Motor neuron (in vitro differentiated cells): ENCODE measurements around the gene CILP2. TPM values are rescaled to one million over a fixed set of nuclear protein-coding genes. Genes with fewer than 3 reads are reported as not detected.
A peak's percentile ranks its signal among the peaks of the same experiment; 100 is the strongest.

ENCODE experiments used
- ATAC-seq, 8 experiments: fragments of 200-7000 bp; cut with Tn5 transposase; replicated peaks in 6 of 8; 2 replicates each; pipeline ENCODE4 v1.8.0; 2021; ENCODE audit warnings: mild to moderate bottlenecking in 8 of 8, moderate library complexity in 8 of 8
- H3K27ac ChIP-seq, 2 donors: fragments of 250-450 bp; sonication (Bioruptor Pico); 2 replicates each; pipeline ENCODE4 v1.9.0; 2021; ENCODE audit warnings: antibody characterized with exemption in 2 of 2, mild to moderate bottlenecking in 2 of 2, moderate library complexity in 1 of 2
- H3K4me1 ChIP-seq, 2 donors: fragments of 250-450 bp; sonication (Bioruptor Pico); replicated peaks in 1 of 2; 2 replicates each; pipeline ENCODE4 v1.6.1; 2021; ENCODE audit warnings: antibody characterized with exemption in 2 of 2, mild to moderate bottlenecking in 2 of 2, moderate library complexity in 1 of 2
- H3K4me3 ChIP-seq, 5 donors: fragments of 250-450 bp; sonication (Bioruptor Pico); 2 replicates each; pipeline ENCODE4 v1.9.0; 2021; ENCODE audit warnings: antibody characterized with exemption in 5 of 5, mild to moderate bottlenecking in 5 of 5, moderate library complexity in 4 of 5
- WGBS, 10 experiments: fragments of 450-650 bp; shearing (Covaris generic); methylation state at CpG; one replicate each; pipeline ENCODE4 v1.0.0; 2022; 5-methylcytosine and 5-hydroxymethylcytosine counted together
- in situ Hi-C, 9 experiments: fragments of 400-800 bp; cut with MboI; loops; one replicate each; pipeline ENCODE4 v1.15.0; 2021; ENCODE audit warnings: low sequenced_read_pairs in 9 of 9, low pct_unique_long_range_greater_than_20kb in 2 of 9; ENCODE audit not compliant: unreplicated experiment in 9 of 9
- total RNA-seq, 8 experiments: library from RNA; unstranded; fragments of 300-600 nt; gene quantifications; 2 replicates each; pipeline versions ENCODE4 v1.2.3 to v1.2.4, GENCODE V29; 2022

Gene CILP2
- total RNA-seq, 8 experiments from 2014 or later = 0.37 to 1.5 (median 0.90) TPM

DNA sequence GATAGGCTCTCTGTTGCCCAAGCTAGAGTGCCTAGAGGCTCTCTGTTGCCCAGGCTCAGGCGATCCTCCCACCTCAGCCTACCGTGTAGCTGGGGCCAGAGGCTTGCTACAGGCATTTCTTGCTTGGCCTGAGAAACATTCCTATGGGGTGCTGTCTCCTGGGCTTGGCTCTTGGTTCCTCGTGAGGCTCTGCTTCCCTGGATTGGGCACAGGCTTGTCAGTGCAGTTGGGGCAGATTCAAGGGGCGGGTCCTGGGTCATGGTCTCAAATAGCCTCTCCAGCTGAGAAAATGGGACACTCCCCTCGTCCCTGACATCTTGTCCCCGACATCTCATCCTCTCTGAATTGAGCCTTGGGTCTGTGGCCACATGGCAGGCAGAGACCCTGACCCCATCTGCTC lies 27.6 kb upstream of the CILP2 start:
- in situ Hi-C loops = no loop called here
- H3K4me3 ChIP-seq = no peak overlapping the region
- no peak overlapping the region for H3K27ac ChIP-seq
- peak in 4 of 8 experiments; percentile 6 to 34 (median 22) for ATAC-seq
- WGBS, 10 experiments = 50 to 86% (median 60%) methylated on average over 1 to 2 of the region's 6 CpGs; no CpG with 5 or more reads in 6 of the 10 experiments
- H3K4me1 ChIP-seq = peaks cover 2 to 12% of the 10 kb centered on the region in 2 donors

DNA sequence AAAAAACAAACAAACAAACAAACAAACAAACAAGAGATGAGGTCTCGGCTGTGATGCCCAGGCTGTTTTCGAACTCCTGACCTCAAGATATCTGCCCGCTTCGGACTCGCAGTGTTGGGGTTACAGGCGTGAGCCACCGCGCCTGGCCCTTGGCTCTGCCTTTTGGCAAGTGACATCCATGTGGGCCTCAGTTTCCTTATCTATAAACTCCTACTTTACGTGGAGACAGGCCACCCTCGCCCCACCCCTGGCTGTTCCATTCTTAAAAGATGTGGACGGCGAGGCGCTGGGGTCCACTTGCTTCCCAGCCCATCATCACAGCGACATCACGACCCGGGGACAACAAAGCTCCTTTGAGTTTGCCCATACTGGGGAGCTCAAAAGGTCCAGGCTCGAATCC lies 24.4 kb upstream of the CILP2 start:
- in situ Hi-C loops = no loop called here
- no peak overlapping the region for H3K27ac ChIP-seq
- 79 to 100% (median 92%) methylated on average over 2 to 9 of the region's 17 CpGs; no CpG with 5 or more reads in 5 of the 10 experiments for WGBS, 10 experiments
- no peak for ATAC-seq
- H3K4me3 ChIP-seq = no peak overlapping the region
- H3K4me1 ChIP-seq = peaks cover 10 to 14% of the 10 kb centered on the region in 2 donors

- Histone ChIP-seq H3K4me3 (no peak overlapping the region), H3K4me1 (peaks cover 8 to 10% of the 10 kb centered on the region in 2 donors), H3K27ac (no peak overlapping the region)
- in situ Hi-C loops = no loop called here
- WGBS, 10 experiments = 12 to 95% (median 92%) methylated on average over 5 to 21 of the region's 46 CpGs; no CpG with 5 or more reads in 7 of the 10 experiments
- no peak for ATAC-seq
Measured at GRCh38 chr19:19514215-19514657, 23.8 kb upstream of the CILP2 start.

DNA sequence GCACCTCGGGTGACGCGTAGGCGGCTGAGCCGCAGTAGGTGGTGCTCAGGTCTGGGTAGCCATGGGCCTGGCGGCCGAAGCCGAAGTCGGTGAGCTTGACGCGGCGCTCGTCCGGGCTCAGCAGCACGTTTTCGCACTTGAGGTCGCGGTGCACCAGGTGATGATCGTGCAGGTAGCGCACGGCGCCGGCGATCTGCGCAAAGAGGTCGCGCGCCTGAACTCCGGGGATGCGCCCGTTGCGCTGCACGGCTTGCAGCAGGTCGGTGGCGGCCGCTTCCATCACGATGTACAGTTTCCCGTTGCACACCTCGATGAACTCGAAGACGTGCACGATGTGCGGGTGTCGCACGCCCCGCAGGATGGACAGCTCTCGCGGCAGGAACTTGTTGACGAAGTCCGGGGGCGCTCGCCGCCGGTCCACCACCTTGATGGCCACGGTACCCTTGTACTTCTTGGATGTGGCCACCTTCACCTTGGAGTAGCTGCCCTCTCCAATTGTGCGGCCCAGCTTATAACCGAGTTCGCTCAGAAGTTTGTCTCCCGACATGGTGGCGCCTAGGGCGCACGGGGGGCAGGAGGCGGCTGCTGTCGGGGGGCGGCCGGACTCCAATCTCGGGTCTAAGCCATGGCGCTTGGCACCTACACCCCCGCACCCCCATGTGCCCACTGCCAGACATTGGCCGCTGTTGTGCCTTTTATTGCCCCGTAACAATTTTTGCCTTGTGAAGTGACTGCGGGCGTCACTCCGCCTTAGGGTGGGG lies 23.0 kb upstream of the CILP2 start, which contains the start of gene TSSK6:
TSSK6 (minus strand) TSS at position 668 of the 761 bp plus-strand sequence; CDS start at position 547, 121 bp downstream.
- H3K4me3 ChIP-seq = peak within 1 kb of the TSS; percentile 81 to 99 (median 85)
- no peak for ATAC-seq
- 83 to 100% (median 95%) methylated on average over 2 to 7 of the region's 74 CpGs; no CpG with 5 or more reads in 5 of the 10 experiments for WGBS, 10 experiments
- peak within 1 kb of the TSS; percentile 79 to 84 for H3K27ac ChIP-seq
- in situ Hi-C loops = no loop called here
- peaks cover 7 to 10% of the 10 kb centered on the region in 2 donors for H3K4me1 ChIP-seq

GRCh38 chr19:19515642-19516519 lies 22.2 kb upstream of the CILP2 start, which contains the start of gene NDUFA13:
Gene NDUFA13 (plus strand): TSS chr19:19516225. CDS start chr19:19516239, 14 bp downstream.
- Histone ChIP-seq H3K27ac (peak within 1 kb of the TSS; percentile 79 to 84), H3K4me3 (peak within 1 kb of the TSS; percentile 81 to 99 (median 85)), H3K4me1 (peaks cover 7 to 10% of the 10 kb centered on the region in 2 donors)
- in situ Hi-C loops = no loop called here
- WGBS, 10 experiments = 0 to 28% (median 8%) methylated on average over 2 to 17 of the region's 61 CpGs; no CpG with 5 or more reads in 3 of the 10 experiments
- peak; percentile 92 to 97 (median 96) for ATAC-seq

DNA sequence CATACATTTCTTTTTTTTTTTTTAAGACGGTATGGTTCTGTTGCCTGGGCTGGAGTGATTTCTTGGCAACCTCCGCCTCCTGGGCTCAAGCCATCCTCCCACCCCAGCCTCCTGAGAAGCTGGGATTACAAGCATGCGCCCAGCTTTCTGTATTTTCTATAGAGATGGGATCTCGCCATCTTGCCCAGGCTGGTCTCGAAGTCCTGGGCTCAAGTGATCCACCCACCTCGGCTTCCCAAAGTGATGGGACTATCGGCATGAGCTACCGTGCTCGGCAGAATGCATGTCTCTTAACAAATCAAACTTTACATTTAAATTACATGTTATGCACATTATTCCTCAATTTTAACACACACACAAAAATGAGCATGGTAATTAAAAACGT lies 20.8 kb upstream of the CILP2 start:
- peaks cover 7 to 10% of the 10 kb centered on the region in 2 donors for H3K4me1 ChIP-seq
- ATAC-seq = peak in 1 of 8 experiments; percentile 6
- peak overlapping the region in 3 of 5 donors; percentile 81 to 99 (median 85) for H3K4me3 ChIP-seq
- no peak overlapping the region for H3K27ac ChIP-seq
- whole genome bisulfite sequencing, 10 experiments = 10 to 93% (median 80%) methylated on average over 1 to 9 of the region's 10 CpGs; no CpG with 5 or more reads in 1 of the 10 experiments
- in situ Hi-C loops = no loop called here

GRCh38 chr19:19520989-19521388 lies 17.1 kb upstream of the CILP2 start:
- ATAC-seq = no peak
- WGBS, 10 experiments = 68 to 100% (median 92%) methylated on average over 1 to 6 of the region's 6 CpGs; no CpG with 5 or more reads in 1 of the 10 experiments
- H3K4me1 ChIP-seq = peaks cover 16 to 17% of the 10 kb centered on the region in 2 donors
- no peak overlapping the region for H3K27ac ChIP-seq
- in situ Hi-C loops = loop anchor here in 1 of 9 experiments (10.0 kb wide), 1 partner anchor 124 kb away; the partner anchor contains the start of gene GMIP
- no peak overlapping the region for H3K4me3 ChIP-seq

DNA sequence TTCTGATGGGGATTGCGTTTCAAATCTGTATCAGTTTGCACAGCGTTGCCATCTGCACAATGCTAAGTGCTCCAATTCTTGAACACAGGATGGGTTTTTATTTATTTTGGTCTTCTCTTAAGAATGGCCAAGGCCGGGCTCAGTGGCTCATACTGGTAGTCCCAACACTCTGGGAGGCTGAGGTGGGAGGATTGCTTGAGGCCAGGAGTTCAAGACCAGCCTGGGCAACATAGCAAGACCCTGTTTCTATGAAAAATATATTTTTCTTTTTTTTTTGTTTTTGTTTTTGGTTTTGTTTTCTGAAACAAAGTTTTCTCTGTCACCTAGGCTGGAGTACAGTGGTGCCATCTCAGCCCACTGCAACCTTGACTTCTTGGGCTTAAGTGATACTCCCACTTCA lies 14.9 kb upstream of the CILP2 start:
- in situ Hi-C loops = loop anchor here in 1 of 9 experiments (10.0 kb wide), 1 partner anchor 122 kb away; the partner anchor contains the start of gene GMIP
- no peak for ATAC-seq
- no peak overlapping the region for H3K4me3 ChIP-seq
- H3K4me1 ChIP-seq = peaks cover 19 to 23% of the 10 kb centered on the region in 2 donors
- no peak overlapping the region for H3K27ac ChIP-seq
- 63 to 100% (median 89%) methylated on average over 1 to 3 of the region's 3 CpGs for WGBS, 10 experiments

GRCh38 chr19:19524053-19524452 lies 14.0 kb upstream of the CILP2 start:
- peaks cover 22 to 30% of the 10 kb centered on the region in 2 donors for H3K4me1 ChIP-seq
- WGBS, 10 experiments = 75 to 100% (median 89%) methylated on average over 2 to 3 of the region's 7 CpGs; no CpG with 5 or more reads in 6 of the 10 experiments
- no peak for ATAC-seq
- in situ Hi-C loops = loop anchor here in 1 of 9 experiments (10.0 kb wide), 1 partner anchor 121 kb away; the partner anchor contains the start of gene GMIP
- no peak overlapping the region for H3K27ac ChIP-seq
- H3K4me3 ChIP-seq = no peak overlapping the region

DNA sequence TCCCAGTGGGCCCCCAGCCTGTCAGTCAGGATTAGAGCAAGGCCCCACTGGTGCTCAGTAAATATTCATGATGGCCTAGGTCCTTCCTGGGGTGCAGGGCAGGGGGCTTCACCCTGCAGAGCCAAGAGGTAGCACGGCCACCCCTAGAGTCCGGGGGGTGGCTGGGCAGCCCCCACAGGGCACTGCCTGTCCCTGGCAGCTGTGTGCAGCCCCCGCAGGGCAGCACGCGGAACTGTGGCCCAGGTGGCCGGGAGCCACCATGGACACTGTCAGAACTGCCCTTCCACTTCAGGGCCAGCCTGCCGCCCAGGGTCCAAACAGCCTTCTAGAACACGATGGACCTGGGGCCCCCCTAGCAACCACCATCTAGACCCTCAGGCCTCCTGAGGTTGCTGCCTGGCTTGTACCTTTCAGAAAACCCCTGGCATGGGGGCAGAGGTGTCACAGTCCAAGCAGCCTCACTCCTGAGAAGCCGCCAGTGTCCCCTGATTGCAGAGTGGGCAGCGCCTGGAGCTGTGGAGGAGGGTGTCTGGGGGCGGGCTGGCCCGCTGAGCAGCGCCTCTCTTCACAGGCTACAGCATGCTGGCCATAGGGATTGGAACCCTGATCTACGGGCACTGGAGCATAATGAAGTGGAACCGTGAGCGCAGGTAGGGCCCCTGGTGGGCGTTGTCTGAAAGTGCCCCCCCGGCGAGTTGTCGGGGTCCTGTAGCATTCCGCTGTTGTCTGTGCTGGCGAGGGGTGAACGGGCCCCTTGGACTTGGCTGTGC lies 12.3 kb upstream of the CILP2 start:
- ATAC-seq = peak in 5 of 8 experiments; percentile 14 to 63 (median 46)
- peak overlapping the region in 1 of 2 donors; percentile 23 for H3K27ac ChIP-seq
- 83 to 93% (median 83%) methylated on average over 2 to 6 of the region's 23 CpGs; no CpG with 5 or more reads in 5 of the 10 experiments for WGBS, 10 experiments
- in situ Hi-C loops = loop anchor here in 4 of 9 experiments (10.0 to 25.0 kb wide), 2 partner anchors 112 to 119 kb away; partner anchors contain the start of genes GMIP (in 4 of the 4) and LPAR2 (in 3 of the 4)
- H3K4me1 ChIP-seq = peaks cover 22 to 33% of the 10 kb centered on the region in 2 donors
- H3K4me3 ChIP-seq = no peak overlapping the region

DNA sequence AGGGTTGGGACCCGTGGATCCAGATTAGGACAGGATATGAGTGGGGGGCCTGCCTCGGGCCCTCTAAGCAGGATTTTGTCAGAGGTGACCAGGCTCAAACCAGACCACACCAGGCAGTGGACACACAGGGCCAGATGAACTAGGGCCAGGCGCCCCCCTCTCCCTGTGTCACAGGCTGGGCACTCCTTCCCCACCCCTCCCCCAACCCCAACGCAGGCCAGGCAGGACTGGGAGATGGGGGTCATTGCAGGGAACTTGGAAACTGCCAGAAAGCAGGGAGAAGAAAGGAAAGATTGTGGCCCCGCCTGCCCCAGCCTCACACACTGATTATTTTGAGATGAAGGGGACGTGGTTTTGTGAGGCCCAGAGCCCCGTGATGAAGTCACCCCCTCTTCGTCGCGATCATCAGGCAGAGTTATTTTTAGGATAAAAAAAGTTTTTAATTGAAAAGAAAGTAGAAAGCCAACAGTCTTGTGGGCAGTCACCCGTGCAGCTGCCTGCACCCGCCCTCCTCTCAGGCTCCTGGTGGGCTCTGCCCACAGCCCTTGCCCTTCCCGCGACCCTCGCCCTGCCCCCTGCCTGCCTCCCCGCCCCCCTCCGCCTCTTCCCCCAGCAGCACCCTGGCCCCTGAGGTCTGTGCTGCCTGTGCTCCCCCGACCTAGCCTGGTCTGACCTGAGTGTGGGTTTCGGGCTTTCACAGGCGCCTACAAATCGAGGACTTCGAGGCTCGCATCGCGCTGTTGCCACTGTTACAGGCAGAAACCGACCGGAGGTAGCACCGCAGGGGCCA lies 11.3 kb upstream of the CILP2 start:
- WGBS, 10 experiments = 33 to 89% (median 77%) methylated on average over 1 to 7 of the region's 28 CpGs; no CpG with 5 or more reads in 4 of the 10 experiments
- in situ Hi-C loops = loop anchor here in 4 of 9 experiments (10.0 to 25.0 kb wide), 2 partner anchors 111 to 118 kb away; partner anchors contain the start of genes GMIP (in 4 of the 4) and LPAR2 (in 3 of the 4)
- Histone ChIP-seq H3K4me3 (no peak overlapping the region), H3K4me1 (peaks cover 22 to 33% of the 10 kb centered on the region in 2 donors), H3K27ac (peak overlapping the region; percentile 18 to 62)
- ATAC-seq = peak in 5 of 8 experiments; percentile 7 to 63 (median 58)
